H1 (cell line): Measurements from ENCODE around the gene NPY1R. TPM values are rescaled to one million over a fixed set of nuclear protein-coding genes. Genes with fewer than 3 reads are reported as not detected.

ENCODE experiments used
- CTCF ChIA-PET: fragments of 300-600 bp; sonication (Branson Sonifier 250); formaldehyde crosslinking; loops from one replicate; lab custom pipeline; 2021; ENCODE audit not compliant: partially characterized antibody; lab: Charles Lee
- POLR2A ChIA-PET: fragments of 300-600 bp; sonication (Branson Sonifier 250); formaldehyde crosslinking; loops from one replicate; lab custom pipeline; 2021; ENCODE audit warnings: inconsistent platforms; ENCODE audit not compliant: partially characterized antibody; lab: Charles Lee
- DNase-seq, 2 experiments: peaks; one replicate each; pipeline versions ENCODE4 v3.0.0 to v3.0.0-alpha.2; 2010 to 2022; ENCODE audit warnings: low spot score in 2 of 2, low read depth in 1 of 2, mixed read lengths in 1 of 2
- FAIRE-seq: peaks from 2 replicates; lab custom pipeline; 2011; peaks lifted over from hg19 to GRCh38; lab: Jason Lieb, UNC
- H2AFZ ChIP-seq: 2 replicates; pipeline ENCODE4 v1.8.1; 2012; ENCODE audit warnings: low read length, inconsistent platforms
- H2AK5ac ChIP-seq: 2 replicates; pipeline ENCODE4 v1.6.1; 2013; ENCODE audit warnings: low read depth, low read length
- H2BK120ac ChIP-seq: replicated peaks from 2 replicates; pipeline ENCODE3; 2013; ENCODE audit warnings: low read depth, low read length, inconsistent platforms
- H2BK12ac ChIP-seq: 2 replicates; pipeline ENCODE4 v1.6.1; 2013; ENCODE audit warnings: low read depth, low read length
- H2BK15ac ChIP-seq: 2 replicates; pipeline ENCODE4 v1.6.1; 2013; ENCODE audit warnings: low read length
- H2BK20ac ChIP-seq: 2 replicates; pipeline ENCODE4 v1.6.1; 2013; ENCODE audit warnings: low read length
- H2BK5ac ChIP-seq: 2 replicates; pipeline ENCODE4 v1.6.1; 2013; ENCODE audit warnings: low read depth, low read length
- H3K14ac ChIP-seq: 2 replicates; pipeline ENCODE4 v1.6.1; 2013; ENCODE audit warnings: inconsistent platforms; ENCODE audit not compliant: insufficient read length
- H3K18ac ChIP-seq: 2 replicates; pipeline ENCODE4 v1.6.1; 2013; ENCODE audit warnings: low read length; ENCODE audit errors: extremely low read depth
- H3K23ac ChIP-seq: 2 replicates; pipeline ENCODE4 v1.6.1; 2013; ENCODE audit warnings: inconsistent platforms; ENCODE audit not compliant: insufficient read length
- H3K23me2 ChIP-seq: 2 replicates; pipeline ENCODE4 v1.6.1; 2013; ENCODE audit warnings: low read depth, low read length
- H3K27ac ChIP-seq: 2 replicates; pipeline ENCODE4 v1.6.1; 2011; ENCODE audit warnings: low read depth, low read length, inconsistent platforms
- H3K27me3 ChIP-seq, 4 experiments: replicated peaks in 1 of 4; 1 replicate in 1 of 4; 2 replicates in 3 of 4; pipeline versions ENCODE4 v1.6.1 to v1.8.1; 2011 to 2013; ENCODE audit warnings: low read length in 3 of 4, mild to moderate bottlenecking in 3 of 4, inconsistent platforms in 2 of 4, mixed read lengths in 2 of 4, moderate library complexity in 1 of 4; ENCODE audit not compliant: control insufficient read depth in 3 of 4, insufficient read depth in 3 of 4; ENCODE audit errors: extremely low read depth in 1 of 4
- H3K36me3 ChIP-seq, 4 experiments: 2 replicates each; pipeline versions ENCODE4 v1.6.1 to v1.8.1; 2011 to 2013; ENCODE audit warnings: mild to moderate bottlenecking in 4 of 4, low read length in 3 of 4, moderate library complexity in 2 of 4, control low read depth in 1 of 4, inconsistent platforms in 1 of 4; ENCODE audit not compliant: insufficient read depth in 4 of 4, control insufficient read depth in 2 of 4
- H3K4ac ChIP-seq: replicated peaks from 2 replicates; pipeline ENCODE3; 2013; ENCODE audit warnings: low read length, low read depth, mixed read lengths, inconsistent platforms; ENCODE audit not compliant: insufficient read length
- H3K4me1 ChIP-seq, 4 experiments: replicated peaks in 1 of 4; 1 replicate in 1 of 4; 2 replicates in 3 of 4; pipeline versions ENCODE4 v1.6.1 to v1.8.1; 2011 to 2013; ENCODE audit warnings: low read length in 3 of 4, inconsistent platforms in 2 of 4, mixed read lengths in 1 of 4; ENCODE audit not compliant: insufficient read depth in 4 of 4, control insufficient read depth in 3 of 4
- H3K4me2 ChIP-seq, 2 experiments: 2 replicates each; pipeline versions ENCODE4 v1.6.1 to v1.8.1; 2011 to 2013; ENCODE audit warnings: low read depth in 2 of 2, low read length in 2 of 2, control low read depth in 1 of 2, inconsistent platforms in 1 of 2, mild to moderate bottlenecking in 1 of 2; ENCODE audit not compliant: insufficient read depth in 1 of 2
- H3K4me3 ChIP-seq, 4 experiments: fragments of 200-600, 300-600 bp in 1 of 4; sonication (generic), shearing (Covaris generic), sonication (Bioruptor Twin) in 1 of 4; 2 replicates each; pipeline versions ENCODE4 v1.5.1 to v1.8.1; 2011 to 2016; ENCODE audit warnings: low read length in 4 of 4, low read depth in 3 of 4, control low read depth in 2 of 4, inconsistent platforms in 2 of 4, mild to moderate bottlenecking in 2 of 4, mixed read lengths in 1 of 4, moderate library complexity in 1 of 4; ENCODE audit not compliant: insufficient read depth in 2 of 4; ENCODE audit errors: extremely low read depth in 1 of 4
- H3K56ac ChIP-seq: replicated peaks from 2 replicates; pipeline ENCODE3; 2013; ENCODE audit warnings: low read depth, mild to moderate bottlenecking, mixed read lengths, low read length, inconsistent platforms; ENCODE audit not compliant: insufficient read length
- H3K79me1 ChIP-seq: 2 replicates; pipeline ENCODE4 v1.6.1; 2013; ENCODE audit warnings: low read depth, low read length, control low read depth
- H3K79me2 ChIP-seq, 2 experiments: 2 replicates each; pipeline versions ENCODE4 v1.6.1 to v1.8.1; 2012 to 2013; ENCODE audit warnings: low read length in 2 of 2, mild to moderate bottlenecking in 2 of 2, inconsistent platforms in 1 of 2; ENCODE audit not compliant: insufficient read depth in 2 of 2, control insufficient read depth in 1 of 2
- H3K9ac ChIP-seq, 4 experiments: replicated peaks in 1 of 4; 1 replicate in 1 of 4; 2 replicates in 3 of 4; pipeline versions ENCODE4 v1.6.1 to v1.8.1; 2011 to 2013; ENCODE audit warnings: low read depth in 3 of 4, low read length in 3 of 4, control low read depth in 2 of 4, mild to moderate bottlenecking in 2 of 4, moderate library complexity in 2 of 4, inconsistent platforms in 1 of 4; ENCODE audit errors: extremely low read depth in 1 of 4
- H3K9me3 ChIP-seq, 2 experiments: 2 replicates each; pipeline versions ENCODE4 v1.6.1 to v1.8.1; 2012 to 2013; ENCODE audit warnings: mild to moderate bottlenecking in 2 of 2, moderate library complexity in 2 of 2, control low read depth in 1 of 2, inconsistent platforms in 1 of 2, low read depth in 1 of 2, low read length in 1 of 2, mixed read lengths in 1 of 2; ENCODE audit not compliant: insufficient read depth in 2 of 2
- H4K20me1 ChIP-seq, 2 experiments: replicated peaks in 1 of 2; 2 replicates each; pipeline versions ENCODE3 to v1.8.1; 2011 to 2013; ENCODE audit warnings: inconsistent platforms in 2 of 2, low read length in 2 of 2, mild to moderate bottlenecking in 1 of 2; ENCODE audit not compliant: insufficient read depth in 2 of 2, control insufficient read depth in 1 of 2
- H4K5ac ChIP-seq: 2 replicates; pipeline ENCODE4 v1.6.1; 2013; ENCODE audit warnings: low read length, low read depth, mixed read lengths, inconsistent platforms; ENCODE audit not compliant: insufficient read length
- H4K8ac ChIP-seq: 2 replicates; pipeline ENCODE4 v1.8.0; 2013; ENCODE audit warnings: mild to moderate bottlenecking, moderate library complexity, low read length, inconsistent platforms; ENCODE audit not compliant: insufficient read depth; ENCODE audit errors: extremely low read depth
- H4K91ac ChIP-seq: replicated peaks from 2 replicates; pipeline ENCODE3; 2013; ENCODE audit warnings: low read length, mixed read lengths, inconsistent platforms; ENCODE audit not compliant: insufficient read length
- ASH2L ChIP-seq: fragments of 200-600, 300-600 bp; sonication (generic); IDR thresholded peaks from one replicate; pipeline ENCODE4 v1.7.1; 2017; ENCODE audit warnings: low read length
- CTBP2 ChIP-seq: IDR thresholded peaks from 2 replicates; pipeline ENCODE4 v1.7.0; 2011; ENCODE audit warnings: borderline replicate concordance, mild to moderate bottlenecking, moderate library complexity, mixed read lengths, low read length; ENCODE audit not compliant: insufficient read depth, insufficient read length
- EZH2 ChIP-seq: fragments of 200-600 bp; sonication (generic); IDR thresholded peaks from 2 replicates; pipeline ENCODE4 v1.7.1; 2012; ENCODE audit warnings: low read depth, mild to moderate bottlenecking, moderate library complexity, low read length, inconsistent platforms; ENCODE audit not compliant: severe bottlenecking
- KDM4A ChIP-seq: IDR thresholded peaks from one replicate; pipeline ENCODE4 v1.7.1; 2012; ENCODE audit warnings: low read depth, mild to moderate bottlenecking, moderate library complexity, low read length, inconsistent platforms; ENCODE audit not compliant: severe bottlenecking
- RBBP5 ChIP-seq: IDR thresholded peaks from 2 replicates; pipeline ENCODE4 v1.7.1; 2012; ENCODE audit warnings: low read depth, mild to moderate bottlenecking, inconsistent platforms, low read length, moderate library complexity, borderline replicate concordance
- RNF2 ChIP-seq: fragments of 200-900, 300-1000 bp; sonication (generic); IDR thresholded peaks from 2 replicates; pipeline ENCODE4 v1.7.1; 2016; ENCODE audit warnings: borderline replicate concordance, low read depth, mild to moderate bottlenecking, antibody characterized with exemption, low read length; ENCODE audit not compliant: poor library complexity, severe bottlenecking; ENCODE audit errors: missing control alignments
- SIRT6 ChIP-seq: IDR thresholded peaks from one replicate; pipeline ENCODE4 v1.7.1; 2012; ENCODE audit warnings: low read length, inconsistent platforms
- SRF ChIP-seq: IDR thresholded peaks from 2 replicates; pipeline ENCODE4 v1.6.1; 2011; ENCODE audit warnings: mild to moderate bottlenecking, low read depth, low read length, moderate library complexity
- SUZ12 ChIP-seq: fragments of 200-600 bp; sonication (generic); IDR thresholded peaks from 2 replicates; pipeline ENCODE4 v1.6.1; 2012; ENCODE audit warnings: mild to moderate bottlenecking, inconsistent platforms, low read length, moderate library complexity, mixed read lengths
- WGBS, 2 experiments: shearing (Covaris generic) in 1 of 2; methylation state at CpG; one replicate each; pipeline versions ENCODE4 v1.1.6 to v1.1.7; 2013 to 2015; ENCODE audit warnings: low lambda C conversion rate in 2 of 2, mixed read lengths in 2 of 2, inconsistent platforms in 1 of 2, low coverage in 1 of 2, missing lambda C conversion rate in 1 of 2; ENCODE audit not compliant: insufficient replicate concordance in 2 of 2, insufficient coverage in 1 of 2, insufficient read length in 1 of 2; ENCODE audit errors: extremely low coverage in 1 of 2, missing lambda C conversion rate in 1 of 2; 5-methylcytosine and 5-hydroxymethylcytosine counted together
- polyA plus RNA-seq, 7 experiments: library from polyadenylated mRNA; depleted of rRNA in 3 of 7; stranded (reverse) in 5 of 7; unstranded in 2 of 7; fragments of >200 nt in 5 of 7; fragments of 200-250 nt in 2 of 7; gene quantifications; 1 replicate in 5 of 7; 2 replicates in 1 of 7; 4 replicates in 1 of 7; pipeline versions ENCODE4 v1.2.1 to v1.2.3, GENCODE V29; 2011 to 2013; ENCODE audit warnings: missing spikeins in 2 of 7, mixed read lengths in 2 of 7
- total RNA-seq: library from RNA; stranded (reverse); fragmentation: NEBNext Ultra II Directional; extraction: Animal tissue kit (Norgen Biotek cat#: 25700); gene quantifications from 2 replicates; pipeline ENCODE4 v1.2.1, GENCODE V29; 2021

The NPY1R gene
- total and polyA plus RNA-seq, 2 of the 8 experiments (the other 6 are each of a cell fraction or from before 2014, with no cell fraction given), result 5.9 to 6.3 TPM

DNA sequence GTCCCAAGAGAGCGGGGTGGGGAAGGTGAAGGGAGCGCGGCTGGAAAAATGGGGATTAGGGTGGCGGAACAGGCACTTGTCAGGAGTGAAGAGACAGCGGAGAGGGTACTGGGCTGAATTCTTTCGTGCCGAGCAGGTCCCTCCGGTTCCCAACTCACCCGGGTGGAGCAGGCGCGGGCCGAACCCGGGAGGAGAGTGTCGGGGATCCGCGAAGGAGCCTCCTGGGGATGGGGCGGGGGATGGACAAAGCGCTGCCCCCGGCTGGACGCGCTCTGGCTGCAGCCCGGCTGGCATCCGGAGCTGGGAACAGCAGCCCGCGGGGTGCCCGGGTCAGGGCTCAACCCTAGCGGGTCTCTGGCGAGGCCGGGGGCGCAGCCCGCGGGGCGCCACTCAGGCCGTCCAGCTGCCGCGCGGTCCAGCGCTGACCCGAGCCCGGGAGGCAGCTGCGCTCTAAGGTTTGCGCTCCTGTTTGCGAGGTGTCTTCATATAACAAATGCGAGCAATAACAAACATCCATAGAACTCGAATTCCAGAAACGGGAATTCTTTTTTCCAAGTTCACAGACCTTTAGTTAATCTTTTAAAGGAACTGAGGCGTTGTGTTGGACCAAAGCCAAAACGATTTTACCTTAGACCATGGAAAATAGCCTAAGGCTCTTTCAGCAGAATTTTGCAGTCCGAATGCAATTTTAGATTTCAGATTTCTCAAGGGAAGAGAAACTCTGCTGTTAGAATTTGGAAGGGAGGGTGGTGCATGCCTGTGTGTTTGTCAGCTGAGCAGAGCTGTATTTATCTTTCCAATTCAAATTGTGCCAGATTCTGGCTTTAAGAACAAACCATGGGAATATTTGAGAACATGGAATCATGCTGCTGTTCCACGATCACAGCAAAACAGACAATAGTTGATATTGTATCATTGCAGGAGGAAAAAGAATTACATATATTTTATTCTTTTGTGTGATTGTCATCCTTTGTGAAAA is 12.0 kb upstream of the NPY1R start:
- Histone ChIP-seq H2AK5ac (no peak overlapping the region), H4K91ac (no peak overlapping the region), H2BK5ac (no peak overlapping the region), H2BK120ac (peak overlapping the region; percentile 54), H3K4me3 (peak overlapping the region; percentile 58 to 96 (median 73)), H3K23ac (no peak overlapping the region), H3K9me3 (no peaks in the 10 kb centered on the region), H3K23me2 (peaks cover 11% of the 10 kb centered on the region; the same call in 1 of the 2 replicates), H3K4ac (no peak overlapping the region), H3K18ac (no peak overlapping the region), H3K4me2 (peak overlapping the region; percentile 67 to 88), H3K27ac (no peak overlapping the region), H2BK15ac (no peak overlapping the region), H3K56ac (no peak overlapping the region), H3K14ac (no peak overlapping the region), H4K5ac (no peak overlapping the region), H3K27me3 (peaks cover 0 to 26% (median 17%) of the 10 kb centered on the region in 4 experiments; a peak in 6 of 7 replicates), H4K8ac (peak overlapping the region; percentile 57; the same call in 1 of the 2 replicates), H2BK20ac (no peak overlapping the region), H3K4me1 (peaks cover 0 to 2% (median 0%) of the 10 kb centered on the region in 4 experiments; a peak in 1 of 7 replicates), H3K79me1 (no peaks in the 10 kb centered on the region), H2BK12ac (no peak overlapping the region), H2AFZ (peak overlapping the region; percentile 94; the same call in 1 of the 2 replicates), H3K79me2 (no peaks in the 10 kb centered on the region), H4K20me1 (no peaks in the 10 kb centered on the region), H3K36me3 (no peaks in the 10 kb centered on the region), H3K9ac (peak overlapping the region in 1 of 4 experiments; percentile 32; a peak in 1 of 7 replicates)
- ChIA-PET CTCF (interaction anchor here (0.8 to 1.0 kb wide), 2 partner anchors 11 to 12 kb away, joined by 3 to 4 read pairs; partner anchors contain the start of gene NPY1R), POLR2A (interaction anchor here (0.8 to 1.1 kb wide), 4 partner anchors 12 to 192 kb away, joined by 3 to 4 read pairs (median 4); partner anchors contain the start of genes NPY1R and TMA16)
- WGBS, 2 experiments, result 6% methylated on average over 32 of the region's 50 CpGs; no CpG with 5 or more reads in 1 of the 2 experiments
- no peak for FAIRE-seq
- DNase-seq, result no peak
- TF ChIP-seq SIRT6, result no peak
- no peak for TF ChIP-seq SRF
- TF ChIP-seq RNF2, result peak; percentile 55
- TF ChIP-seq EZH2, result no peak
- TF ChIP-seq CTBP2, result peak; percentile 74
- TF ChIP-seq KDM4A, result peak; percentile 52
- peak; percentile 69; the same call in 1 of the 2 replicates for TF ChIP-seq SUZ12
- TF ChIP-seq RBBP5, result 0 out of 2 replicates have a peak, but pooled peaks have one; percentile 64
- TF ChIP-seq ASH2L, result peak; percentile 97
